KOPT-K1 (cell line): Measurements from ENCODE around the gene ST6GALNAC6.

ENCODE experiments used
- H3K27ac ChIP-seq: fragments of 200-600 bp; sonication (generic); 2 replicates; pipeline ENCODE4 v1.5.1; 2016; ENCODE audit warnings: antibody characterized with exemption, mild to moderate bottlenecking, low read depth, low read length; ENCODE audit not compliant: poor library complexity, severe bottlenecking
- H3K36me3 ChIP-seq: fragments of 200-600 bp; sonication (generic); 2 replicates; pipeline ENCODE4 v1.5.1; 2017; ENCODE audit warnings: antibody characterized with exemption, mild to moderate bottlenecking, low read length, moderate library complexity; ENCODE audit not compliant: insufficient read depth
- H3K9me3 ChIP-seq: fragments of 200-600 bp; sonication (generic); 2 replicates; pipeline ENCODE4 v1.5.1; 2017; ENCODE audit warnings: antibody characterized with exemption, low read length, mild to moderate bottlenecking; ENCODE audit not compliant: insufficient read depth, poor library complexity, severe bottlenecking

The ST6GALNAC6 gene

DNA sequence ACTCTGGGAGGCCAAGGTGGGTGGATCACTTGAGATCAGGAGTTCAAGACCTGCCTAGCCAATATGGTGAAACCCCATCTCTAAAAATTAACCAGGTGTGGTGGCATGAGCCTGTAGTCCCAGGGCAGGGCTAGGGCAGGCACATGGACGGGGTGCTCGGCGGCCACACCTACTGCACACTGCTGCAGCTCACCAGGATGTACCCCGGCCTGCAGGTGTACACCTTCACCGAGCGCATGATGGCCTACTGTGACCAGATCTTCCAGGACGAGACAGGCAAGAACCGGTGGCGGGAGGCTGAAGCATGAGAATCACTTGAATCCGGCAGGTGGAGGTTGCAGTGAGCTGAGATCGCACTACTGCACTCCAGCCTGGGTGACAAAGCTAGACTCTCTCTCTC, 14.3 kb upstream of the ST6GALNAC6 start:
- H3K27ac ChIP-seq: no peak overlapping the region
- no peaks in the 10 kb centered on the region for H3K36me3 ChIP-seq
- no peaks in the 10 kb centered on the region for H3K9me3 ChIP-seq

DNA sequence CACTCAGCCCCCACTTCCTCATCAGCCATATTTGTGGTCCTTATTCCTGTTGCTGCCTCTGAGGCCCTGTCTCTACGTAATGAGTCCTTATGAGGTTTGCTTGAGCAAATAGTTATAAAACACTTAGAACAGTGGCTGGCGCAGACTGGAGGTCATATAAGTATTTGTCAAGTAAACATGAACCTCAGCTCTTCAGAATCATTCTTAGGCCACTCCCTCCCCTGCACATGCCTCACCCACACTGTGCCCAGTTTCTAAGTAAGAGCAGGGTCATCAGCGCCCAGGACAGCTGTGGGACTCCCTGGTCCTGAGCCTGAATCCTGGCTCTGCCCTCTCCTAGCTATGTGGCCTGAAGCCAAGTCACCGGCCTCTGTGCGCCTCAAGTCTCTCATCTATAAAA, 13.5 kb upstream of the ST6GALNAC6 start:
- Histone ChIP-seq H3K9me3 (no peaks in the 10 kb centered on the region), H3K36me3 (no peaks in the 10 kb centered on the region), H3K27ac (no peak overlapping the region)

DNA sequence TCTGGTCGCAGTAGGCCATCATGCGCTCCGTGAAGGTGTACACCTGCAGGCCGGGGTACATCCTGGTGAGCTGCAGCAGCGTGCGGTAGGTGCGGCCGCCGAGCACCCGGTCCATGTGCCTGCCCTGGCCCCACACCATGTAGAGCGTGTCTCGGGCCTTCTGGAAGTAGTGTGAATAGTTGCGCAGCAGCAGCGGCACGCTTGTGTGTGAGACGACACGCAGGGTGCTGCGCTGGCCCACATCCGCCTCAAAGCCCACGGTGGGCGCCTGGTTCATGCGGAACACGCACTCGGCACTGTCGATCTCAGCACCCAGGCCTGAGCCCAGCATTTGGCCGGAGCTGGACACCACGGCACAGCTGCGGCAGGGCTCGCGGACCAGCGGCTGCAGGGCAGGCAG, 12.9 kb upstream of the ST6GALNAC6 start:
- no peaks in the 10 kb centered on the region for H3K9me3 ChIP-seq
- no peaks in the 10 kb centered on the region for H3K36me3 ChIP-seq
- no peak overlapping the region for H3K27ac ChIP-seq

DNA sequence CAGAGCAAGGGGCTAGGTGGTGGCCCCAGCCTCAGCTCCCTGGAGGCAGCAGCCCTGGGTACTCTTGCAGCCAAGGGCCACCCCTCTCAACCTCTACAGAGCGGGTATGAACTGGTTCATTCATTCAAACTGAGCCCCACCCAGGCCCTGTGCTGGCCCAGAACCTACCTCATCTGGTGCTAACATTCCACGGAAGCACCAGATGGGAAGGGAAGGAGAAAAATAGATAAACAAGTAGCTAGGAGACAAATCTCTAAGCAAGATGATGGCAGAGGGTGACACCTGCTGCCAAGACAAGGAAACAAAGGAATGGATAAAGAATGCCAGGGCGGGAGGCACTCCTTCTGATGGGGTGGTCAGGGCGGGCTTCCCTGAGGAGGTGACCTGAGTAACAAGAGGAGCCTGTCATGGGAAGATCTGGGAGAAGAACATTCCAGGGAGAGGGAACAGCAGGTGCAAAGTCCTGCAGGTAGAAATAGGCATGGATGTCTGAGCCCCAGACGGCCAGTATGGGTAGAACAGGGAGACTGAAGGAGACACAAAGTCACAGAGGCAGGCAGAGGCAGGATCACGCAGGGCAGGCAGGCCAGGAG, 11.3 kb upstream of the ST6GALNAC6 start:
- Histone ChIP-seq H3K27ac (no peak overlapping the region), H3K36me3 (no peaks in the 10 kb centered on the region), H3K9me3 (no peaks in the 10 kb centered on the region)

DNA sequence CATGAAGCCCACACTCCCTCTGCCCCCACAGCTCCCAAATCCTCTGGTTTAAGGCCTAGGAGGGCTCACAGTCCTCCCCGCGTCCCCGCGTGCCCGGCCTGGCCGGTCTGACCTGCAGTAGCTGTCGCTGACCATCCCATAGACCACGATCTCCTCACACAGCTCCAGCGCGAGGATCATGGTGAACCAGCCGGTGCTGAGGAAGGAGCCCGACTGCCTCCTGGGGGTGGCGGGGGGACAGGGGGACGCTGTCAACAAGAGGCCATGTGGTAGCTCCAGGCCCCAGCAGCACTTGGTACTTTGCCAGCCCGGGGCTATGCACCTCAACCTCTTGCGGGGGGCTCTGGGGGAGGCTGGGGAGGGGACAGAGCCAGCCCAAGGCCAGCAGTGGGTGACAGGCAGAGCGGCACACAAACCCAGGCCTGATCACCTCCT, 10.5 kb upstream of the ST6GALNAC6 start:
- Histone ChIP-seq H3K9me3 (no peaks in the 10 kb centered on the region), H3K27ac (no peak overlapping the region), H3K36me3 (no peaks in the 10 kb centered on the region)

DNA sequence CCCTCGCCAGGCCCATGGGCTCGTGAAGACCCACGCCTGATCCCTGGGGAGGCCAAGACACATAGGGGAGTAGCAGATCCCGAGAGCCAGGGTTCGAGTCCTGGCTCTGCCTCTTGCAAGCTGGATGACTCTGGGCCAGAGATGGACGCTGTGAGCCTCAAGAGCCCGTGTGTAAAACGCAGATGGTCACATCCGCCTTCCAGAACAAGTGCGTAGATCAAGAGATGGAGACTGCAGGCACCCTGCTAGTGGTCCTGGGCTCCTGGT, 9.2 kb upstream of the ST6GALNAC6 start:
- no peak overlapping the region for H3K27ac ChIP-seq
- no peaks in the 10 kb centered on the region for H3K36me3 ChIP-seq
- H3K9me3 ChIP-seq: no peaks in the 10 kb centered on the region

DNA sequence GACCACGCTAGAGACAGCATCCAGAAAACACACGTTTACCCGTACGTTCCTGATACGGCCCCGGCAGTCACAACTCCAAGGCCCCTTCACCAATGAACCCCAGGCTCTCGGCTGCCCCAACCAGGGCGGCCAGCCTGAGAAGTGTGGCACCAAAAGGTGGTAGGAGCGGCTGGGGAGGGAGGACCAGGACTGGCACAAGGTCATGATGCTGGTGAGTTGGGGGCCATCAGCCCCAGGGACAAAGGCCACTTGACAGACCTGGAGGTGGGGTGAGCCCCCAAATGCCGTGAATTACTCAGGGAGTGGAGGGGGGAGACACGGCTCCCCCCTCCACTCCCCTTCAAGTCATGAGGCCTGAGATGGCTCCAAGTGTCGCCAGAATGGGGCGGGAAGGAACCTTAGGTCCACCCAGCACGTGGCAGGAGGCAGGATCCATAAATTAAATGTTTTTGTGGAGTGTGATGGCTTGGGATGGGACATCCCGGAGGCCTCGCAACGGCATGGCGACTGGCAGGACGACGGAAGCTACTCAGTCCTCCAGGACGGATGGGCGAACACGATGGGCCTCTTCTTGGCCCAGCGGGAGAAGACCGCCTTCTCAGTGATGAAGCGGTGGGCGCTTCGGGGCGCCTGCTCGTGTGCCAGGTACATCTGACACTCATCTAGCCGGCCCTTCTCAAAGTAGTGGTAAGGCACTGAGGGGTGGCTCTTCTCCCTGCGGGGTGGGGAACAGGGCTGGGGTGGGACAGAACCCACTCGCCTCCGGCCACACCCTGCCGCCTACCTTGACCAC, 8.7 kb upstream of the ST6GALNAC6 start:
- Histone ChIP-seq H3K36me3 (no peaks in the 10 kb centered on the region), H3K9me3 (no peaks in the 10 kb centered on the region), H3K27ac (no peak overlapping the region)

DNA sequence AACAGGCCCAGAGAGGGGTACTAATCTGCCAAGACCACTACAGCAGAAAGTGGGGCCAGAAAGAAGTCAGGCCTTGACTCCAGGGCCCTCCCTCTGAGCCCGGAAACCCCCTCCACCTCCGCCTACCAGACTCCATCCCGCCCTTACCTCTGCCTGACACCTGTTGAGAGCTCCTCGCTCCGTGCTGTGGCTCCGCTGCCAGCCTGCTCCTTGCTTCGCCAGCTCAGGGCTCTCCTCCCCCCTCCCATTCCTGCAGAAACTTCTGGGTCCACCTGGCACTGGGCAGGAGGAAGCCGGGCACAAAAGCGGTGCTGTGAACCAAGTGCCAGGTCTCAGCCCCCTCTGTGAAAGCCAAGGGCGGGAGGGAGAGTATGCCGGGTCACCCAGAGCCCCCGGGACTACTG, 6.4 kb upstream of the ST6GALNAC6 start:
- Histone ChIP-seq H3K9me3 (no peaks in the 10 kb centered on the region), H3K36me3 (no peaks in the 10 kb centered on the region), H3K27ac (peak overlapping the region; percentile 62)

DNA sequence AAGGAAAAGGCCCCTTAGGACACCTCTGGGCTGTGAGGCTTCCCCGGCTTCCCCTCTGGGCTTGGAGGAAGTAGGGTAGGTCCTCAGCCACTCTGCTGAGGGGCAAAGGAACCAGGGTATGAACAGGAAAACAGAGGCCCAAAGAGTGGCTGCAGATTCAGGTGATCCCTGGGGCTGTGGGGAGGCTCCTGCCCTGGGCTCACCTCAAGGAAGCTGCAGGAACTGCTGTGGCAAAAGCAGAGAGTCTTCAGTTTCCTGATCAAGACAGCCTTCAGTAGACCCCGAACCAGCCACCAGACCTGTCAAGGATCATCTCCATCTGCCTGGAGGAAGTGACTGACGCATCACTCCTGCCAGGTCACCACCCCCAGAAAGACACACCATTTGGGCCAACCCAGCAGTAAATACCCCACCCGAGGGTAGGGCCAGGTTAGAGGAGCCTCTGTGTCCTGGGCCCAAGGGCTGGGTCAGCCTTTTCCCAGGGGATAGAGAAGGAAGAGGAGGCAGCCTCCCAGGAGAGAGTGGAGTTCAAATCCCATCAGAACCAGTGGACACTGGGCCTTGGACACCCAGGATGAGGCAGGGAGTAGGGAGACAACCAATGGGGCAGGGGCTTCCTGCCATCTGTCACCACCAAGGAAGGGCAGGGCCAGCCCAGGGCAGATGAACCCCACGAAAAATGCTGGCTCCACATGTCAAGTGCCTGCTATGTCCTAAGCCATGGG, 5.8 kb upstream of the ST6GALNAC6 start:
- Histone ChIP-seq H3K36me3 (no peaks in the 10 kb centered on the region), H3K27ac (peak overlapping the region; percentile 62), H3K9me3 (no peaks in the 10 kb centered on the region)

DNA sequence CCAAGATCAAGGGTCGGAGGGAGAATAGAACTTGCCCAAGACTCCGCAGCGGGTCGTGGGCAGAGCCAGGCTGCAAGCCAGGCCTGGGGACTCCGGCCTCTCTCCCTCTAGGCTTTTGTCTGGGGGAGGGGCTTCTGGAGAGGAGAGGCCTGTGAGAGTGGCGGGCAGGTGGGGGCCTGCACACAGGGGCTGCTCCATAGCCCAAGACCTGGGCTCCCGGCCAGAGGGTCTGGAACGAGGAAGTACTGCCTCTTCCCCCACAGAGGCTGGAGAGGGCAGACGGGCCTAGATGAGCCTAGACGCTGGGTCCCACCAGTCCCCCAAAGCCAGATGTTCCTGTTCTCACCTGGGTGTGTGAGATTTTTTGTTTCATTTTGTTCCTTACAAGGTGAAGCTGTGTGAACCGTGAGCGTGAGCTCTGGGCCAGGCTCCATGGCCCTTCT, 5.2 kb upstream of the ST6GALNAC6 start:
- Histone ChIP-seq H3K27ac (peak overlapping the region; percentile 62), H3K36me3 (no peaks in the 10 kb centered on the region), H3K9me3 (no peaks in the 10 kb centered on the region)

DNA sequence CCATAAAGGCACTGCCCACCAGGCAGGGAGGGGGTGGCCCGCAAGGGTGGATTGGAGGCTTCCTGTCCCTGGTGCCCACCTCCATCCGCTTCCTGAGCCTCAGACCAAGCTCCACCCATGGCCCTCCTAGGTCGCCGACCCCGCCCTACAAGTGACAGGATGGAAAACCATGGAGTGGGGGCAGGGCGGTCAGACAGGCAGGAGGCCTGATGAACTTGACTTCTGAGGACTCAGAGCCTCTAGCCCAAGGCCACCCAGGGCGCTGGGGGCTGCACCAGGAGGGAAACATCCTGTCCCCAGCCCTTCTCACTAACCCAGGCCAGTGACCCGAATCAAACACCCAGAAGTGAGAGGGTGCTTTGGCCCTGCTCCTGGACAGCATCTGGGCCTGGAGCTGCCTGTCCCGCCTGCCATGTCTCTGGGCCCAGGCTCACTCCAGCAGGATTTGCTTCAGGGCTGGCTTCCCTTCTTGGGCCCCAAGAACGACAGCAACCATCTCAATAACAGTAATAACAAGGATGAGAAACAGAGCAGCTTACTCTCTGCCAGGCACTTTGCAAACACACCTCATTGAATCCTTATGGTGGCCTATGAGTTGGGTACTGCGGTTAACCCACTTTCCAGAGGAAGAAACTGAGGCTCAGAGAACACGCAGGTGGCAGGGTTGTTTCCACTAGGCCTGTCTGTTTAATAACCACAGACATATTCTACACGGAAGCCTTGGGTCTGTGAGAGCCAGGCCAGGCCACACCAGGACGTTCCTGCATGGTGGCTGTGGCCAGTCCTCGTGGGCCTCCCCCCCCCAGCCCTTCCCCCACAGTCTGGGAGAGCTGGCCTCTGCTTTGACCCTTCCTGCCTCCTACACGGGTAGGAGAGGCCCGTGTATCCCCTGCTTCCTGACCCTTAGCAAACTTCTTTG, 4.4 kb upstream of the ST6GALNAC6 start:
- Histone ChIP-seq H3K36me3 (no peaks in the 10 kb centered on the region), H3K27ac (peak overlapping the region; percentile 62), H3K9me3 (no peaks in the 10 kb centered on the region)

DNA sequence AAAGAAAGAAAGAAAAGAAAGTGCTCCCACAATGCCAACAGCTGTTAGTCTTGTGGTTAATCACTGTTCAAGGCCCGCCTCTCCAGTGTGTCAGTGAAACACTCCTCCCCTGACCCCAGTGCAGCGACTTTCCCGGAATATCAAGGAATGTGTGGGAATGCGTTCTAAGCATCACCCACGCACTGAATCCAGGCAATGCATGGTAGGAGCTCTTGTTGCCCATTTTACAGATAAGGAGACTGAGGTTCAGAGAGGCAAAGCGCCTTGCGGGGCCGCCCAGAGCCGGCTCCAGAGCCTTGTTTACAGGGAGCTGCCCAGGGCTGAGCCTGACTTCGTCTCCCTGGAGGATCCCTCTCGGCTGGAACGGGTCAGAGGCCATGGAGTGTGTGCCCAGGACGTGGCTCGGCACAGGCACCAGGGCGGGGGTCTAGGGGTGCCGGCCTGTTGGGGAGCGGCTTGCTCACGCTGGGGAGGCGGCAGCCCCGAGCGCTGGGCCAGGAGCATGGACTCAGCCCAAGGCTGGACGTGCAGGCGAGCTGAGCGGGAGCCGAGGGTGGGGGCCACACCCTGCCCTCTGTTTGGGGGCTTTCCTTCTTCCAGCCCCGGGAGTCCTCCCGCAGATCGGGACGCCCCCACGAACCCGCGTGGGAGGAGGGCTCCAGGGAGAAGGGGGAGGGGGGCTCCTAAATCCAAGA, 823 bp downstream of the ST6GALNAC6 start:
- peaks cover 25% of the 10 kb centered on the region for H3K36me3 ChIP-seq
- H3K9me3 ChIP-seq: peaks cover 6% of the 10 kb centered on the region
- peak overlapping the region; percentile 51 for H3K27ac ChIP-seq

DNA sequence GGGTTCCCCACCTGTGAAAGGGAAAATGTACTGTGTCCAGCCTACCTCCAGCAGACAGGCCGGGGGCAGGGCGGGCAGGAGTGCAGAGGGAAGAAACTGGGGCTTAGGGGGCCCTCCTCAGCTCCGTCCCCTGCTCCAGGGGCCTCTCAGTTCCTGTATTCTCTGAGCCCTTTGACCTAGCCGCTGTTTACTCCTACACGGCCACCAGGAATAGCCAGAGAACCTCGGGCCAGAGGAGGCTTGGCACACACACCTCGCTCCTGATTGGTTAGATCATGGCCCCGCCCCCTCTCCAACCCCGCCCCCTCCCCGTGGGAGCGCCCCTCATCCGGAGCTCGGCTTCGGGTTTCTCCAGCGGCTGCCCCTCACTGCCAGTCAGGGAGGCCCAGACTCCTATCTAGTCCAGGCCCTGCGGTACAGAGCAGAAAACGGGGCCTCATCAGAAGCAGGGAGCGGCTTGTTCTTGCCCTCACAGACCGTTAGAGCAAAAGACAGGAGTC, 2.2 kb downstream of the ST6GALNAC6 start:
- Histone ChIP-seq H3K36me3 (peaks cover 38% of the 10 kb centered on the region), H3K27ac (no peak overlapping the region)

More for the DNA sequence above, 2.2 kb downstream of the ST6GALNAC6 start:
- H3K9me3 ChIP-seq: peaks cover 18% of the 10 kb centered on the region
